ENCODE measurements around the gene DICER1.

- no peak for TF ChIP-seq GATA2 (IDR thresholded peaks at IDR 0.05; ENCODE audit: low read depth, low read length)
- no peak for TF ChIP-seq GATA3 (IDR thresholded peaks at IDR 0.05; ENCODE audit: low read depth, low read length)
Observed at GRCh38 chr14:95147597-95147996, 9.7 kb downstream of the DICER1 start.

All from SH-SY5Y (cell line).